Mesendoderm (in vitro differentiated cells): ENCODE measurements around the gene ADGRA1.
A peak's percentile ranks its signal among the peaks of the same experiment; 100 is the strongest.

Experiments
- DNase-seq: peaks from one replicate; pipeline ENCODE4 v3.0.0; 2013
- H2AK5ac ChIP-seq: 2 replicates; pipeline ENCODE4 v1.6.1; 2013; ENCODE audit warnings: low read length, inconsistent platforms
- H2BK120ac ChIP-seq: 2 replicates; pipeline ENCODE4 v1.6.1; 2013; ENCODE audit warnings: low read depth, mild to moderate bottlenecking, low read length, moderate library complexity, mixed read lengths
- H2BK15ac ChIP-seq: replicated peaks from 2 replicates; pipeline ENCODE4 v1.6.1; 2013; ENCODE audit warnings: low read depth, mild to moderate bottlenecking, moderate library complexity
- H2BK5ac ChIP-seq: 2 replicates; pipeline ENCODE4 v1.6.1; 2013; ENCODE audit warnings: low read length, inconsistent platforms
- H3K18ac ChIP-seq: 2 replicates; pipeline ENCODE4 v1.6.1; 2013; ENCODE audit warnings: mild to moderate bottlenecking, low read length, mixed read lengths
- H3K23ac ChIP-seq: one replicate; pipeline ENCODE4 v1.6.1; 2013; ENCODE audit warnings: low read length
- H3K27ac ChIP-seq: 2 replicates; pipeline ENCODE4 v1.5.1; 2013; ENCODE audit warnings: low read depth, mild to moderate bottlenecking, inconsistent platforms, low read length, moderate library complexity
- H3K27me3 ChIP-seq: 2 replicates; pipeline ENCODE4 v1.6.1; 2013; ENCODE audit warnings: low read length, control low read depth, mild to moderate bottlenecking, inconsistent platforms; ENCODE audit not compliant: insufficient read depth, poor library complexity
- H3K36me3 ChIP-seq: 2 replicates; pipeline ENCODE4 v1.6.1; 2013; ENCODE audit warnings: low read length, inconsistent platforms; ENCODE audit not compliant: control insufficient read depth, insufficient read depth
- H3K4ac ChIP-seq: one replicate; pipeline ENCODE4 v1.6.1; 2013; ENCODE audit warnings: low read depth, mild to moderate bottlenecking, low read length, moderate library complexity
- H3K4me1 ChIP-seq: 2 replicates; pipeline ENCODE4 v1.6.1; 2013; ENCODE audit warnings: low read depth, low read length, inconsistent platforms; ENCODE audit not compliant: control insufficient read depth
- H3K4me2 ChIP-seq: 2 replicates; pipeline ENCODE4 v1.6.1; 2013; ENCODE audit warnings: low read length
- H3K4me3 ChIP-seq: 2 replicates; pipeline ENCODE4 v1.5.1; 2013; ENCODE audit warnings: mild to moderate bottlenecking, low read length
- H3K56ac ChIP-seq: one replicate; pipeline ENCODE4 v1.6.1; 2013; ENCODE audit warnings: low read length
- H3K79me1 ChIP-seq: 2 replicates; pipeline ENCODE4 v1.6.1; 2013; ENCODE audit warnings: low read length, inconsistent platforms
- H3K79me2 ChIP-seq: 2 replicates; pipeline ENCODE4 v1.6.1; 2013; ENCODE audit warnings: mild to moderate bottlenecking, low read length; ENCODE audit not compliant: control insufficient read depth, insufficient read depth
- H3K9ac ChIP-seq: 2 replicates; pipeline ENCODE4 v1.6.1; 2013; ENCODE audit warnings: low read length, inconsistent platforms
- H4K5ac ChIP-seq: one replicate; pipeline ENCODE4 v1.6.1; 2013; ENCODE audit warnings: low read length
- H4K8ac ChIP-seq: one replicate; pipeline ENCODE4 v1.6.1; 2013; ENCODE audit warnings: low read depth, mild to moderate bottlenecking, control low read depth, low read length, moderate library complexity
- WGBS: extraction: QIAGEN DNeasy Blood & Tissue Kit; methylation state at CpG from one replicate; pipeline ENCODE4 v1.1.7; 2013; ENCODE audit warnings: low lambda C conversion rate, missing lambda C conversion rate; ENCODE audit not compliant: insufficient coverage; ENCODE audit errors: extremely low coverage; 5-methylcytosine and 5-hydroxymethylcytosine counted together

The ADGRA1 gene

GRCh38 chr10:133095586-133095985, 7.9 kb downstream of the ADGRA1 start:
- no peak overlapping the region for H3K23ac ChIP-seq
- H4K5ac ChIP-seq, result no peak overlapping the region
- no peak overlapping the region for H2BK5ac ChIP-seq
- H3K79me2 ChIP-seq, result no peaks in the 10 kb centered on the region
- H3K79me1 ChIP-seq, result no peaks in the 10 kb centered on the region
- no peak overlapping the region for H3K56ac ChIP-seq
- no peak overlapping the region for H3K9ac ChIP-seq
- no peak overlapping the region for H3K18ac ChIP-seq
- H4K8ac ChIP-seq, result no peak overlapping the region
- H3K4me2 ChIP-seq, result no peak overlapping the region
- WGBS, result no CpG with 5 or more reads among the region's 16 CpGs
- H2AK5ac ChIP-seq, result no peak overlapping the region
- no peak overlapping the region for H2BK15ac ChIP-seq
- no peaks in the 10 kb centered on the region for H3K27me3 ChIP-seq
- no peak for DNase-seq
- no peak overlapping the region for H2BK120ac ChIP-seq
- no peak overlapping the region for H3K4ac ChIP-seq
- H3K36me3 ChIP-seq, result no peaks in the 10 kb centered on the region
- peaks cover 1% of the 10 kb centered on the region for H3K4me1 ChIP-seq
- H3K27ac ChIP-seq, result no peak overlapping the region
- no peak overlapping the region for H3K4me3 ChIP-seq

DNA sequence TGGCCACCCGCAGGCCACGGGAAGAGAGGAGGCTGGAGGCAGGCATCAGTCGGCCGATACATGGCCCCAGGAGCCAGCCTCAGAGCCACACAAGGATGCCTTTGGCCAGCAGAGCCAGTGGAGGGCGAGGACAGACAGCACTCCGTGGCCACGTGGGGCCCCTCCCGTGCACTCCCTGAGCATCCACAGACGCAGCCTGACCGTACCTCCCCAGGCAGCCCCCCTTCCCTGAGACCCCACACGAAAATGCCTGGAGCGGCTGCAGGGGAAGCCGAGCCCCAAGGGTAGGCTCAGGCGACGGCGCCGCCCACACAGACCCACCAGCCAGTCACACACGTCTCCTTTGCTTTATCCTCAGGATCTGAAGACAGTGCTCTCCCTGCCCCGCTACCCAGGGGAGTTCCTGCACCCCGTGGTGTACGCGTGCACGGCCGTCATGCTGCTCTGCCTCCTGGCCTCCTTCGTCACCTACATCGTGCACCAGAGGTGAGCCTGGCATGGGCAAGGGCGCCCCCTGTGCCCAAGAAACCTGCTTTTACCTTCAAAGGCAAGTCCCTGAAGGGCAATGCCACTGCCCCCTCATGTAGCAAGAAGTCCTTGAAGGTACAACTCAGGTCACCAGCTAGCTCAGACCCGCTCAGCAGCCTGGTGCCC, 9.0 kb downstream of the ADGRA1 start:
- no peak overlapping the region for H3K56ac ChIP-seq
- H3K79me2 ChIP-seq, result no peaks in the 10 kb centered on the region
- no peak overlapping the region for H4K8ac ChIP-seq
- no peak overlapping the region for H2BK15ac ChIP-seq
- H3K18ac ChIP-seq, result no peak overlapping the region
- H3K36me3 ChIP-seq, result no peaks in the 10 kb centered on the region
- no peak overlapping the region for H2AK5ac ChIP-seq
- H3K4me1 ChIP-seq, result peaks cover 3% of the 10 kb centered on the region
- no peak overlapping the region for H2BK5ac ChIP-seq
- H3K27me3 ChIP-seq, result no peaks in the 10 kb centered on the region
- DNase-seq, result peak; percentile 23
- no peak overlapping the region for H3K9ac ChIP-seq
- H3K23ac ChIP-seq, result no peak overlapping the region
- no peak overlapping the region for H3K4me3 ChIP-seq
- no peak overlapping the region for H3K27ac ChIP-seq
- no peak overlapping the region for H2BK120ac ChIP-seq
- H3K4me2 ChIP-seq, result no peak overlapping the region
- no peak overlapping the region for H3K4ac ChIP-seq
- no peaks in the 10 kb centered on the region for H3K79me1 ChIP-seq
- no CpG with 5 or more reads among the region's 28 CpGs for WGBS
- H4K5ac ChIP-seq, result no peak overlapping the region

GRCh38 chr10:133097418-133097817, 9.7 kb downstream of the ADGRA1 start:
- Histone ChIP-seq H2BK120ac (no peak overlapping the region), H3K4me3 (no peak overlapping the region), H2AK5ac (no peak overlapping the region), H3K27ac (no peak overlapping the region), H2BK15ac (no peak overlapping the region), H4K5ac (no peak overlapping the region), H3K4me2 (no peak overlapping the region), H3K23ac (no peak overlapping the region), H3K79me2 (no peaks in the 10 kb centered on the region), H3K4ac (no peak overlapping the region), H3K79me1 (no peaks in the 10 kb centered on the region), H2BK5ac (no peak overlapping the region), H3K9ac (no peak overlapping the region), H3K27me3 (no peaks in the 10 kb centered on the region), H3K4me1 (peaks cover 3% of the 10 kb centered on the region), H4K8ac (no peak overlapping the region), H3K36me3 (no peaks in the 10 kb centered on the region), H3K56ac (no peak overlapping the region), H3K18ac (no peak overlapping the region)
- DNase-seq, result no peak
- WGBS, result no CpG with 5 or more reads among the region's 18 CpGs

DNA sequence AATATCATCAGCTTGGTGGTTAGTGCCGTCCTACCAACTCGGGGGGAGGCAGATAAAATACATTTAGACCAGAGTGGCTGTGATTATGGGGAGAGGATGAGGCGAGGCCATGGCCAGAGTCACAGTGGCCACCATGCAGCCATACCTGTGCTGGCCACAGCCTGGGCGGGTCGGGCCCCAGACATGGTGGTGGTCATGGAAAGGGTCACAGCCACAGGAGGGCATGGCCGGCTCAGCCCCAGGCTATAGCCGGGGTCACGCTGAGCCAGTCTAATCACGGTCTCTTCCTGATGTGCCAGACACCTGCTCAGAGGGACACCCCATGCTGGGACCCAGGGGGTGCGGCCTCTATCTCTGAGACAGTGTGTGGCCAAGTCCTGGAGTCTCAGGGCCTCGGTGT, 10.2 kb downstream of the ADGRA1 start:
- H4K5ac ChIP-seq, result no peak overlapping the region
- DNase-seq, result no peak
- no peaks in the 10 kb centered on the region for H3K27me3 ChIP-seq
- H3K79me2 ChIP-seq, result no peaks in the 10 kb centered on the region
- no peak overlapping the region for H2BK15ac ChIP-seq
- no peak overlapping the region for H2AK5ac ChIP-seq
- H3K4ac ChIP-seq, result no peak overlapping the region
- no peaks in the 10 kb centered on the region for H3K79me1 ChIP-seq
- H4K8ac ChIP-seq, result no peak overlapping the region
- H3K36me3 ChIP-seq, result no peaks in the 10 kb centered on the region
- no peak overlapping the region for H3K4me2 ChIP-seq
- no peak overlapping the region for H3K56ac ChIP-seq
- H3K9ac ChIP-seq, result no peak overlapping the region
- no peak overlapping the region for H3K4me3 ChIP-seq
- H3K23ac ChIP-seq, result no peak overlapping the region
- no peak overlapping the region for H2BK120ac ChIP-seq
- no CpG with 5 or more reads among the region's 11 CpGs for WGBS
- H3K4me1 ChIP-seq, result peaks cover 3% of the 10 kb centered on the region
- no peak overlapping the region for H3K18ac ChIP-seq
- no peak overlapping the region for H2BK5ac ChIP-seq
- no peak overlapping the region for H3K27ac ChIP-seq

- H3K18ac ChIP-seq, result no peak overlapping the region
- H2BK120ac ChIP-seq, result no peak overlapping the region
- H3K23ac ChIP-seq, result no peak overlapping the region
- no CpG with 5 or more reads among the region's 44 CpGs for WGBS
- no peak overlapping the region for H2BK15ac ChIP-seq
- no peak overlapping the region for H2BK5ac ChIP-seq
- H3K4me3 ChIP-seq, result no peak overlapping the region
- no peak for DNase-seq
- no peak overlapping the region for H3K9ac ChIP-seq
- no peak overlapping the region for H2AK5ac ChIP-seq
- H4K5ac ChIP-seq, result no peak overlapping the region
- H3K27ac ChIP-seq, result no peak overlapping the region
- H3K79me1 ChIP-seq, result no peaks in the 10 kb centered on the region
- peaks cover 3% of the 10 kb centered on the region for H3K4me1 ChIP-seq
- H3K27me3 ChIP-seq, result no peaks in the 10 kb centered on the region
- no peak overlapping the region for H4K8ac ChIP-seq
- no peaks in the 10 kb centered on the region for H3K79me2 ChIP-seq
- no peak overlapping the region for H3K56ac ChIP-seq
- no peak overlapping the region for H3K4ac ChIP-seq
- H3K36me3 ChIP-seq, result no peaks in the 10 kb centered on the region
- no peak overlapping the region for H3K4me2 ChIP-seq
Measured at GRCh38 chr10:133098426-133099124, 10.9 kb downstream of the ADGRA1 start.
